SU-DHL-6 (cell line): ENCODE results near the gene ETNK2.

ENCODE experiments used
- H2AFZ ChIP-seq: fragments of 200-600 bp; sonication (generic); 2 replicates; pipeline ENCODE4 v1.6.1; 2014; ENCODE audit warnings: low read depth, mild to moderate bottlenecking, moderate library complexity, mixed read lengths, antibody characterized with exemption, low read length; ENCODE audit not compliant: severe bottlenecking
- H3F3A ChIP-seq: fragments of 200-600 bp; shearing (Covaris generic); 2 replicates; pipeline ENCODE4 v1.6.0; 2016; ENCODE audit warnings: antibody characterized with exemption, mild to moderate bottlenecking; ENCODE audit not compliant: insufficient read depth
- H3K27ac ChIP-seq: fragments of 200-600 bp; sonication (generic); 2 replicates; pipeline ENCODE4 v1.5.1; 2016; ENCODE audit warnings: low read depth, mild to moderate bottlenecking, low read length, moderate library complexity, mixed read lengths
- H3K27me3 ChIP-seq: fragments of 200-600 bp; sonication (generic), shearing (Covaris generic); 2 replicates; pipeline ENCODE4 v1.6.0; 2014; ENCODE audit warnings: mild to moderate bottlenecking, low read length
- H3K36me3 ChIP-seq: fragments of 200-600 bp; sonication (generic); 2 replicates; pipeline ENCODE4 v1.6.1; 2014; ENCODE audit warnings: mild to moderate bottlenecking, low read length, mixed read lengths
- H3K4me2 ChIP-seq: fragments of 300-600, 200-600 bp; shearing (Covaris generic), sonication (generic); 2 replicates; pipeline ENCODE4 v1.6.0; 2014; ENCODE audit warnings: low read length, low read depth, mild to moderate bottlenecking; ENCODE audit not compliant: poor library complexity, severe bottlenecking
- H3K4me3 ChIP-seq: fragments of 200-600 bp; sonication (generic); 2 replicates; pipeline ENCODE4 v1.5.1; 2014; ENCODE audit warnings: antibody characterized with exemption, low read length, mild to moderate bottlenecking, mixed read lengths; ENCODE audit not compliant: insufficient read depth, poor library complexity, severe bottlenecking
- H3K79me2 ChIP-seq: fragments of 200-600 bp; sonication (generic); 2 replicates; pipeline ENCODE4 v1.6.1; 2014; ENCODE audit warnings: mild to moderate bottlenecking, low read length, moderate library complexity; ENCODE audit not compliant: insufficient read depth
- H3K9ac ChIP-seq: fragments of 200-600 bp; sonication (generic); 2 replicates; pipeline ENCODE4 v1.7.0; 2014; ENCODE audit warnings: mild to moderate bottlenecking, low read length
- H3K9me2 ChIP-seq: fragments of 200-600 bp; sonication (generic); replicated peaks from 2 replicates; pipeline ENCODE4 v1.6.1; 2014; ENCODE audit warnings: low read length; ENCODE audit not compliant: insufficient read depth
- H3K9me3 ChIP-seq: fragments of 200-600 bp; sonication (generic); 2 replicates; pipeline ENCODE4 v1.6.1; 2014; ENCODE audit warnings: low read length, mixed read lengths; ENCODE audit not compliant: insufficient read depth
- H4K20me1 ChIP-seq: fragments of 200-600 bp; sonication (generic); 2 replicates; pipeline ENCODE4 v1.6.1; 2014; ENCODE audit warnings: low read depth, mild to moderate bottlenecking, antibody characterized with exemption, low read length, moderate library complexity, mixed read lengths
- CTCF ChIP-seq: fragments of 200-600 bp; sonication (generic); IDR thresholded peaks from one replicate; pipeline ENCODE4 v1.5.1; 2017; ENCODE audit warnings: antibody characterized with exemption, mild to moderate bottlenecking, low read length, moderate library complexity; ENCODE audit not compliant: insufficient read depth, poor library complexity, severe bottlenecking
- EZH2phosphoT487 ChIP-seq: fragments of 200-600 bp; sonication (generic), shearing (Covaris generic); conservative IDR thresholded peaks from 2 replicates; pipeline ENCODE4 v1.6.1; 2018; ENCODE audit warnings: mild to moderate bottlenecking, antibody characterized with exemption, low read length, moderate library complexity, mixed read lengths

The ETNK2 gene

GRCh38 chr1:204093421-204093717, 58.5 kb downstream of the ETNK2 start:
- H3F3A ChIP-seq: no peaks in the 10 kb centered on the region
- TF ChIP-seq CTCF (no peak), EZH2phosphoT487 (no peak)
- no peak overlapping the region for H3K4me3 ChIP-seq
- no peaks in the 10 kb centered on the region for H3K79me2 ChIP-seq
- no peaks in the 10 kb centered on the region for H3K36me3 ChIP-seq
- no peaks in the 10 kb centered on the region; the same call in 1 of the 2 replicates for H3K27me3 ChIP-seq
- H4K20me1 ChIP-seq: no peaks in the 10 kb centered on the region
- H3K9me2 ChIP-seq: no peaks in the 10 kb centered on the region
- H2AFZ ChIP-seq: no peak overlapping the region
- no peak overlapping the region for H3K27ac ChIP-seq
- H3K9ac ChIP-seq: no peak overlapping the region
- no peak overlapping the region for H3K4me2 ChIP-seq
- H3K9me3 ChIP-seq: no peaks in the 10 kb centered on the region

GRCh38 chr1:204092632-204093420, 59.0 kb downstream of the ETNK2 start:
- TF ChIP-seq EZH2phosphoT487 (no peak), CTCF (no peak)
- Histone ChIP-seq H4K20me1 (no peaks in the 10 kb centered on the region), H3K4me3 (no peak overlapping the region), H2AFZ (no peak overlapping the region), H3F3A (no peaks in the 10 kb centered on the region), H3K79me2 (no peaks in the 10 kb centered on the region), H3K36me3 (no peaks in the 10 kb centered on the region), H3K27ac (no peak overlapping the region), H3K9me3 (no peaks in the 10 kb centered on the region), H3K27me3 (no peaks in the 10 kb centered on the region; the same call in 1 of the 2 replicates), H3K4me2 (no peak overlapping the region), H3K9ac (no peak overlapping the region), H3K9me2 (no peaks in the 10 kb centered on the region)

GRCh38 chr1:204091787-204092312, 60.0 kb downstream of the ETNK2 start:
- Histone ChIP-seq H3K4me2 (no peak overlapping the region), H3K4me3 (no peak overlapping the region), H2AFZ (no peak overlapping the region), H3K9me2 (no peaks in the 10 kb centered on the region), H3K79me2 (no peaks in the 10 kb centered on the region), H3K27ac (no peak overlapping the region), H3K9ac (no peak overlapping the region), H3K9me3 (no peaks in the 10 kb centered on the region), H3K27me3 (no peaks in the 10 kb centered on the region; the same call in 1 of the 2 replicates), H3K36me3 (no peaks in the 10 kb centered on the region), H3F3A (no peaks in the 10 kb centered on the region), H4K20me1 (no peaks in the 10 kb centered on the region)
- TF ChIP-seq CTCF (no peak), EZH2phosphoT487 (no peak)
